Stomach (tissue), 9 donors: ENCODE results near the gene STKLD1. TPM values are rescaled to one million over a fixed set of nuclear protein-coding genes. Genes with fewer than 3 reads are reported as not detected.

Source experiments
- DNase-seq, 2 donors: peaks; one replicate each; pipeline versions ENCODE4 v3.0.0 to v3.0.0-alpha.2; 2013 to 2019
- H3K27ac ChIP-seq, 5 donors: fragments of 200-600 bp in 4 of 5; sonication (generic) in 4 of 5; one replicate each; pipeline ENCODE4 v1.5.1; 2013 to 2019; ENCODE audit warnings: mild to moderate bottlenecking in 1 of 5, moderate library complexity in 1 of 5
- H3K27me3 ChIP-seq, 3 donors: fragments of 200-600 bp; sonication (generic); one replicate each; pipeline ENCODE4 v1.5.1; 2017 to 2019; ENCODE audit warnings: mixed run types in 1 of 3
- H3K36me3 ChIP-seq, 4 donors: fragments of 200-600 bp; sonication (generic); 1 replicate in 3 of 4; 2 replicates in 1 of 4; pipeline ENCODE4 v1.5.1; 2016 to 2019
- H3K4me1 ChIP-seq, 4 donors: fragments of 200-600 bp; sonication (generic); one replicate each; pipeline ENCODE4 v1.5.1; 2016 to 2019
- H3K4me3 ChIP-seq, 4 donors: fragments of 200-600 bp; sonication (generic) in 3 of 4; one replicate each; pipeline ENCODE4 v1.5.1; 2016 to 2019; ENCODE audit warnings: mild to moderate bottlenecking in 1 of 4
- H3K9me3 ChIP-seq, 4 donors: fragments of 200-600 bp; sonication (generic); one replicate each; pipeline ENCODE4 v1.5.1; 2016 to 2019
- CTCF ChIP-seq, 7 experiments: fragments of 450-650 bp in 4 of 7; fragments of 200-600 bp in 3 of 7; sonication (generic) in 3 of 7; IDR thresholded peaks; one replicate each; pipeline ENCODE4 v1.5.1; 2016 to 2019; ENCODE audit warnings: antibody characterized with exemption in 7 of 7, control low read depth in 2 of 7, mild to moderate bottlenecking in 1 of 7
- EP300 ChIP-seq: sonication (generic); formaldehyde crosslinking; IDR thresholded peaks from one replicate; pipeline ENCODE4 v1.6.1; 2017; ENCODE audit warnings: antibody characterized with exemption
- POLR2A ChIP-seq, 4 donors: fragments of 450-650 bp; IDR thresholded peaks; one replicate each; pipeline ENCODE4 v1.6.1; 2016; ENCODE audit warnings: antibody characterized with exemption in 4 of 4, control low read depth in 2 of 4, mild to moderate bottlenecking in 1 of 4, moderate library complexity in 1 of 4
- POLR2AphosphoS5 ChIP-seq, 3 donors: sonication (generic); formaldehyde crosslinking; IDR thresholded peaks; one replicate each; pipeline ENCODE4 v1.6.1; 2016; ENCODE audit warnings: antibody characterized with exemption in 3 of 3
- WGBS, 5 donors: extraction: QIAGEN DNeasy Blood & Tissue Kit in 3 of 5; methylation state at CpG; one replicate each; pipeline versions ENCODE4 v1.1.5 to v1.1.7; 2013 to 2018; 5-methylcytosine and 5-hydroxymethylcytosine counted together
- intact Hi-C: fragments of 100-400 bp; cut with DNase I; formaldehyde crosslinking; loops from one replicate; pipeline ENCODE4 v1.15.1; 2023; ENCODE audit warnings: low total_unique reads
- polyA plus RNA-seq, 3 donors: library from polyadenylated mRNA; stranded (reverse); fragments of 200-250 nt; gene quantifications; one replicate each; pipeline ENCODE4 v1.2.3, GENCODE V29; 2013
- total RNA-seq, 5 donors: library from RNA; depleted of rRNA; stranded (reverse); fragments of >200 nt; gene quantifications; one replicate each; pipeline versions ENCODE4 v1.1.0 to v1.2.3, GENCODE V29; 2014 to 2016
- donor health status: healthy with polysubstance abuse.
- donor health status: Bipolar disorder and iron deficiency.
- donor health status: healthy.

STKLD1 gene
- total and polyA plus RNA-seq, 8 donors, result 1.3 to 2.6 (median 1.9) TPM; not detected in 5

DNA sequence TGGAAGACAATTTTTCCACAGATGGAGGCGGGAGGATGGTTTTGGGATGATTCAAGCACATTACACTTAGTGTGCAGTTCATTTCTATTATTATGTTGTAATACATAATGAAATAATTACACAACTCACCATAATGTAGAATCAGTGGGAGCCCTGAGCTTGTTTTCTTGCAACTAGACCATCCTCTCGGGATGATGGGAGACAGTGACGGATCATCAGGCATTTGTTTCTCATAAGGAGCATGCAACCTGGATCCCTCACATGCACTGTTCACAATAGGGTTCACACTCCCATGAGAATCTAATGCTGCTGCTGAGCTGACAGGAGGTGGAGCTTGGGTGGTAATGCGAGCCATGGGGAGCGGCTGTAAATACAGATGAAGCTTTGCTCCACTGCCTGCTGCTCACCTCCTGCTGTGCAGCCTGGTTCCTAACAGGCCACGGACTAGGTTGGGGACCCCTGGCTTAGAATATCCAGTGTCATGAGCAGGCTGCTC is 1.6 kb downstream of the STKLD1 start:
- no peaks in the 10 kb centered on the region for H3K27me3 ChIP-seq
- H3K4me3 ChIP-seq, result no peak overlapping the region
- 54 to 74% (median 61%) methylated on average over 6 of the region's 6 CpGs for WGBS, 5 donors
- peaks cover 7 to 9% (median 8%) of the 10 kb centered on the region in 4 donors for H3K36me3 ChIP-seq
- TF ChIP-seq POLR2AphosphoS5 (IDR thresholded peaks at IDR 0.05) (no peak), POLR2A (IDR thresholded peaks at IDR 0.05) (no peak), CTCF (IDR thresholded peaks at IDR 0.05) (no peak), EP300 (no peak)
- intact Hi-C loops, result no loop called here
- H3K27ac ChIP-seq, result peak overlapping the region in 1 of 5 donors; percentile 8
- H3K9me3 ChIP-seq, result no peaks in the 10 kb centered on the region
- peaks cover 22 to 44% (median 39%) of the 10 kb centered on the region in 4 donors for H3K4me1 ChIP-seq
- DNase-seq, result no peak

DNA sequence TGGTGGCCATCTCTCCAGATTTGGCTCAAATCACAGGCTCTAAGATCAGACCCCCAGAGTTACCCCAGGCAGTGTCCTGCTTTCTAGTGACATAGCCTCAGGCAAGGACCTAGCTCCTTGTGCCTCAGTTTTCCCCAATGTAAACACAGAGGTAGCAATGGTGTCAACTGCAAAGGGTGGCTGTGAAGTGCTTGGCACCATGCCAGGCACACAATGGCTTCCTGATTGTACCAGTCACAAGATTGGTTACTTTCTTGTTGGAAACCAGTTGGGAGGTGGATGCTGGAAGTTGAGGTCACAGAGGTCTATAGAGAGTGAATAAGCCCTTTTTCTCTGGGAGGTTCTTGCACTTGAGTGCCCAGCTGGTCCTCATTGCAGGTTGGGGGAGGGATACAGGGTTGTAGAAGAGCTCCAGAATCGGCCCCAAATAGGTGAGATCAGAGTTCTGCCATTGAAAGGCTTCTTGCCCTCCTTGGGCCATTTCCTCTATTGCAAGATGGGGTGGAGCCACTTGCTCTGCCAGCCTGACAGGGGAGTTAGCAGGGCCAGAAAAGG is 2.3 kb downstream of the STKLD1 start:
- Histone ChIP-seq H3K9me3 (no peaks in the 10 kb centered on the region), H3K4me3 (no peak overlapping the region), H3K4me1 (peaks cover 16 to 36% (median 32%) of the 10 kb centered on the region in 4 donors), H3K36me3 (peaks cover under 1 to 1% (median under 1%) of the 10 kb centered on the region in 4 donors), H3K27me3 (no peaks in the 10 kb centered on the region), H3K27ac (peak overlapping the region in 1 of 5 donors; percentile 8)
- no peak for DNase-seq
- 57 to 80% (median 75%) methylated on average over 1 of the region's 1 CpG for WGBS, 5 donors
- TF ChIP-seq POLR2AphosphoS5 (IDR thresholded peaks at IDR 0.05) (no peak), CTCF (IDR thresholded peaks at IDR 0.05) (no peak), EP300 (no peak), POLR2A (IDR thresholded peaks at IDR 0.05) (no peak)
- intact Hi-C loops, result no loop called here

- Histone ChIP-seq H3K9me3 (no peaks in the 10 kb centered on the region), H3K27me3 (no peaks in the 10 kb centered on the region), H3K27ac (no peak overlapping the region), H3K4me3 (no peak overlapping the region), H3K4me1 (peaks cover 11 to 29% (median 25%) of the 10 kb centered on the region in 4 donors), H3K36me3 (no peaks in the 10 kb centered on the region)
- TF ChIP-seq POLR2A (IDR thresholded peaks at IDR 0.05) (no peak), POLR2AphosphoS5 (IDR thresholded peaks at IDR 0.05) (no peak), EP300 (no peak), CTCF (IDR thresholded peaks at IDR 0.05) (no peak)
- WGBS, 5 donors, result 88 to 93% (median 91%) methylated on average over 10 to 14 of the region's 14 CpGs
- intact Hi-C loops, result no loop called here
- DNase-seq, result no peak
Measured at GRCh38 chr9:133379153-133380086, 3.3 kb downstream of the STKLD1 start.

- WGBS, 5 donors, result 75 to 88% (median 84%) methylated on average over 4 of the region's 4 CpGs
- intact Hi-C loops, result no loop called here
- no peak overlapping the region for H3K4me3 ChIP-seq
- TF ChIP-seq POLR2A (IDR thresholded peaks at IDR 0.05) (no peak), EP300 (no peak), POLR2AphosphoS5 (IDR thresholded peaks at IDR 0.05) (no peak), CTCF (IDR thresholded peaks at IDR 0.05) (no peak)
- no peaks in the 10 kb centered on the region for H3K9me3 ChIP-seq
- no peak for DNase-seq
- no peak overlapping the region for H3K27ac ChIP-seq
- no peaks in the 10 kb centered on the region for H3K27me3 ChIP-seq
- H3K36me3 ChIP-seq, result no peaks in the 10 kb centered on the region
- peaks cover 14 to 37% (median 22%) of the 10 kb centered on the region in 4 donors for H3K4me1 ChIP-seq
Measured at GRCh38 chr9:133380734-133381133, 4.6 kb downstream of the STKLD1 start.
